ENCODE data around the gene SPTBN1. TPM values are rescaled to one million over a fixed set of nuclear protein-coding genes. Genes with fewer than 3 reads are reported as not detected.

SPTBN1 gene
- total RNA-seq, 4 donors from 2014 or later: 132 to 239 (median 195) TPM

DNA sequence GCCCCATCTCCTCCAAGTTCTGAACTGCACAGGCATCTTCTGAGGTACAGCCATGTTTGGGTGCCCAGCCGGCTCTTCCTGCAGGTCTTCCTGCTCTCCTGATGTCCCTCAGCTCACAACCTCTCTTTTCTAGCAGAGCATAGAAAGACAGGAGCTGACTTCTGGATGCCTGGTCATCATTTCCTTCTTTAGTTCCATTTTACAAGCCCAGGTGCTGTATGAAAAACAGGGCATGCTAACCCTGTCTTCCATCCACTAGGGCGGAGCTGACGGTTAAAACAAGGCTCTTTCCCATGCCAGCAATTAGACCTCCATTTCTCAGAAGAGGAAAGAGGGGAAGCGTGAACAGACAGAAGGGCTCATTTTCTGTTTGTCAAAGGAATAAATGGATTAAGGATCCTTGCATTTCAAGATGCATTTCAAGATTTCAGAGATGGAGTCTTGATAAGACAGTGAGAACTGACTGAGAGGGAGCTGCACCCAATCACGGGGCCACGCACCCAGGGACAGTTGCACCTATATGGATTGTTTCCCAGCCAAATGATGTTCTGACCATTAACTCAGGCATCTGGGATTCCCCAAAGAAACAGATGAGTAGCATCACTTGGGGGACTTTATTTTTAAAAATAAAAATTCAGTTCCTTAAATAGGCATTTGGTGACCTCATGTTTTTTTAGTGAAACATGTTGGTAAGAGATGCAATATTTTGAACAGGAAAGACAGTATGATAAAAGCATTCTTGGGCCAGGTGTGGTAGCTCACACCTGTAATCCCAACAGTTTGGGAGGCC lies 221.5 kb downstream of the SPTBN1 start:
- TF ChIP-seq, protein P1, sequence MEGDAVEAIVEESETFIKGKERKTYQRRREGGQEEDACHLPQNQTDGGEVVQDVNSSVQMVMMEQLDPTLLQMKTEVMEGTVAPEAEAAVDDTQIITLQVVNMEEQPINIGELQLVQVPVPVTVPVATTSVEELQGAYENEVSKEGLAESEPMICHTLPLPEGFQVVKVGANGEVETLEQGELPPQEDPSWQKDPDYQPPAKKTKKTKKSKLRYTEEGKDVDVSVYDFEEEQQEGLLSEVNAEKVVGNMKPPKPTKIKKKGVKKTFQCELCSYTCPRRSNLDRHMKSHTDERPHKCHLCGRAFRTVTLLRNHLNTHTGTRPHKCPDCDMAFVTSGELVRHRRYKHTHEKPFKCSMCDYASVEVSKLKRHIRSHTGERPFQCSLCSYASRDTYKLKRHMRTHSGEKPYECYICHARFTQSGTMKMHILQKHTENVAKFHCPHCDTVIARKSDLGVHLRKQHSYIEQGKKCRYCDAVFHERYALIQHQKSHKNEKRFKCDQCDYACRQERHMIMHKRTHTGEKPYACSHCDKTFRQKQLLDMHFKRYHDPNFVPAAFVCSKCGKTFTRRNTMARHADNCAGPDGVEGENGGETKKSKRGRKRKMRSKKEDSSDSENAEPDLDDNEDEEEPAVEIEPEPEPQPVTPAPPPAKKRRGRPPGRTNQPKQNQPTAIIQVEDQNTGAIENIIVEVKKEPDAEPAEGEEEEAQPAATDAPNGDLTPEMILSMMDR (IDR thresholded peaks at IDR 0.05): no peak
- no peak for TF ChIP-seq POLR2A (IDR thresholded peaks at IDR 0.05)
- H3K4me3 ChIP-seq (ENCODE audit: low read depth, poor library complexity, severe bottlenecking): no peak overlapping the region
- intact Hi-C loops (cut with DNase I; ENCODE audit: low total_unique reads): no loop called here
- no peak for DNase-seq (ENCODE audit: low spot score in 2 of 2)
- 87 to 90% methylated on average over 6 of the region's 6 CpGs for WGBS, 2 donors

DNA sequence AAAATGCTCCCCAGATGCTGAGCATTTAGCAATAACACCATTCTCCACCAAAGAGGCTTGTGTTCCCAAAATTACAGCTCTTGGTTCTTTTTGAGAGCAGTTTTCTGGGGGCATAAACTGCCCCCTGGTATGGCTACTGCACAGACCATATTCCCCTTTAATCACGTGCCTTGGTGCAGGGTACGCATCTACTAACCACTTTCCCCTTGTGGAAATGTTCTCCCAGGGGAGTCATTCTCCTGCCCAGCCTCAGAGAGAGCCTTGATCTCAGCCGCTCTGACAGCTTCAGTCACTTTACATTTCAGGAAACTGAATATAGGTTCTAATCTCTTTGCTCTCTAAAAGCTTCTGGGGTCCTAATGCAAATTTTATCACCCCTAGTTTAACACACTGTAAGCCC lies 222.6 kb downstream of the SPTBN1 start:
- no peak for DNase-seq (ENCODE audit: low spot score in 2 of 2)
- TF ChIP-seq POLR2A (IDR thresholded peaks at IDR 0.05): no peak
- TF ChIP-seq, protein P1 (IDR thresholded peaks at IDR 0.05): no peak
- intact Hi-C loops (cut with DNase I; ENCODE audit: low total_unique reads): no loop called here
- WGBS, 2 donors: 64 to 81% methylated on average over 3 of the region's 3 CpGs
- no peak overlapping the region for H3K4me3 ChIP-seq (ENCODE audit: low read depth, poor library complexity, severe bottlenecking)

DNA sequence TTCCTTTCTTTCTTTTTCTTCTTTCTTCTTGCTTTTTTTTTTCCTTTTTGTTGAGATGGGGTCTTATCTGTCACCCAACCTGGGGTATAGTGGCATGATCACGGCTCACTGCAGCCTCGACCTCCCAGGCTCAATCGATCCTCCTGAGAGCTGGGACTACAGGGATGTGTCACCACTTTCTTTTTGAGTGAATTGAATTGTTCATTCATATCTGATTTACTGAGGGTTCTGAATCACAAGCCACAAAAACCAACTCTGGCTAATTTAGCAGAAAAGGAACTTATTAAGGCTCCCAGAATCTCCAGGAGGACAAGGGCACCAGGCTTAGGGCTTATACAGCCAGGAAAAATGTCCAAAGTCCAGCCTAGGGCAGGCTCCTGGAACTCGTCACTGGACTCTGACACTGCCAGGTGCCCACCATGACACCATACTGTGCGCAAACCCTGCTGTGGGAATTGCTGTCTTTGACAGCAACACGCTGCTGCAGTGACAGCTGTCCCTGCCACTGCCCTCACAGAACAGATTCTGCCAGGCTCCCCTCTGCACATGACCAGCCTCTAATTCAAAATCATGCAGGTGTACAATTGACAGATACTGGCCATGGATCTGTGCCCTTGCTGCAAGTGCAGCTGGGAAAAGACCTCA lies 224.4 kb downstream of the SPTBN1 start:
- intact Hi-C loops (cut with DNase I; ENCODE audit: low total_unique reads): no loop called here
- 71 to 72% methylated on average over 6 of the region's 6 CpGs for WGBS, 2 donors
- DNase-seq (ENCODE audit: low spot score in 2 of 2): no peak
- H3K4me3 ChIP-seq (ENCODE audit: low read depth, poor library complexity, severe bottlenecking): no peak overlapping the region
- TF ChIP-seq, protein P1 (IDR thresholded peaks at IDR 0.05): no peak
- no peak for TF ChIP-seq POLR2A (IDR thresholded peaks at IDR 0.05)

DNA sequence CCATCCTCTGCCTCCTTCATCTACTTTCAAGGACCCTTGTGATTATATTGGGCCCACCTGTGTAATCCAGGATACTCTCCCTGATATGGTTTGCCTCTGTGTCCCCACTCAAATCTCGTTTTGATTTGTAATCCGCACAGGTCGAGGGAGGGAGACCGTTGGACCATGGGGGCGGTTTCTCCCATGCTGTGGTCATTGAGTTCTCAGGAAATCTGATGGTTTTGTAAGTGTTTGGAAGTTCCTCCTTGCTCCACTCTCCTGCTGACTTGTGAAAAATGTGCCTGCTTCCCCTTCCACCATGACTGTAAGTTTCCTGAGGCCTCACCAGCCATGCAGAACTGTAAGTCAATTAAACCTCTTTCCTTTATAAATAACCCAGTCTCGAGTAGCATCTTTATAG lies 225.3 kb downstream of the SPTBN1 start:
- DNase-seq (ENCODE audit: low spot score in 2 of 2): no peak
- intact Hi-C loops (cut with DNase I; ENCODE audit: low total_unique reads): no loop called here
- H3K4me3 ChIP-seq (ENCODE audit: low read depth, poor library complexity, severe bottlenecking): no peak overlapping the region
- WGBS, 2 donors: 84 to 90% methylated on average over 6 of the region's 6 CpGs
- TF ChIP-seq, protein P1 (IDR thresholded peaks at IDR 0.05): no peak
- TF ChIP-seq POLR2A (IDR thresholded peaks at IDR 0.05): no peak

DNA sequence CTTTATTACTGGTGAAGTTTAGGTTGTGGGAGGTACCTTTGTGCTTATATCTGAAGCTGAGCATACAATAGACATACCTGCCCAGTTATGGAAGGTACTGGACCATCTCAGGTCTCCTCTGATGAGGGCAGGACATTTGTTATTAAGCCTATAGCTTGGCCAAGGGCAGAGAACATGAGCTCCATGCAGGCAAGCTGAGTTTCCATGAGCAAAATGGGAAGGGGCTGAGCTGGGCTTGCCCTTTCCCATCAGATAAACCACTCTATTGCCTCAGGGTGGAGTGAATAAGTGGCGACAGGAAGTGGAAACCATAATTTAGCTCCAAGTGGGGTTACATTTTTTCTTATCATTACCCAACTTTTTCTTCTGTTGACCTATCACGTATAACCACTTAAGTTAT lies 227.5 kb downstream of the SPTBN1 start:
- no peak overlapping the region for H3K4me3 ChIP-seq (ENCODE audit: low read depth, poor library complexity, severe bottlenecking)
- no peak for DNase-seq (ENCODE audit: low spot score in 2 of 2)
- WGBS, 2 donors: 65 to 66% methylated on average over 2 of the region's 2 CpGs
- TF ChIP-seq POLR2A (IDR thresholded peaks at IDR 0.05): no peak
- TF ChIP-seq, protein P1 (IDR thresholded peaks at IDR 0.05): no peak
- intact Hi-C loops (cut with DNase I; ENCODE audit: low total_unique reads): no loop called here
